Measurements from ENCODE around the gene EVA1A.
"Not testable (repeated sequence)": the region's sequence is repeated elsewhere in the genome, so short reads cannot be mapped to it uniquely, and the experiment has no call there.

EVA1A gene

DNA sequence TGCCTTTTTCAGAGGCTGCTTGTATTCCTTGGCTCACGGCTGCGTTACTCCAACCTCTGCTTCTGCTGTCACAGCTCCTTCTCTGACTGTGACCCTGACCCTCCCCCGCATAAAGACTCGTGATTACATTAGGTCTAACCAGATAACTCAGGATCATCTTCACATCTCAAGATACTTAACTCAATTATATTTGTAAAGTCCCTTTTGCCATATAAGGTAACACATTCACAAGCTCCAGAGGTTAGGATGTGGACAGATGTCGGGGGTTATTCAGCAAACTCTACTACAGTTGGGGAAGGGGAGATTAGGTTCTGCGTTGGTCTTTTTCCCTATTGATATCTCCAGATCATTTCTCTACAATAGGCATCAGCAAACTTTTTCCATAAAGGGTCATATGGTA, 76.9 kb downstream of the EVA1A start:
- DNase-seq (ENCODE audit: low read depth) = no peak

DNA sequence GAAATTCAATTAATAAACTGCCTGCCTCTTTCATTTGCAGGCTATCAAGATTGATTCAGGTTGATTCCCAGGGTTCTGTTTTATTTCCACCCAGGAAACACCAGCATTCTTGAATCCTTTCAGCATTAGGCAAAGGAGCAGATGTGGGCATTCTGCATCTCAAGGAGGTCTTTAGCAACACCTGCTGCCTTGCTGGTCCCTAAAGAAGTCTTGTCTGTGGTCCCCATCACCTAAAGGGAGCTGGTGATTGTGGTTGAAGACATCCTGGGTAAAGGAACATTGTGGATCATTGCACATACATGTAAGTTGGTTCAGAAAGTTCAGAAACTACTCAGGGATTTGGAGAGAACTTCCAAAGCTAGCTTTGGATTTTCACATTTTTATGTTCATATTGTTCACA, 78.3 kb downstream of the EVA1A start:
- no peak for DNase-seq (ENCODE audit: low read depth)

DNA sequence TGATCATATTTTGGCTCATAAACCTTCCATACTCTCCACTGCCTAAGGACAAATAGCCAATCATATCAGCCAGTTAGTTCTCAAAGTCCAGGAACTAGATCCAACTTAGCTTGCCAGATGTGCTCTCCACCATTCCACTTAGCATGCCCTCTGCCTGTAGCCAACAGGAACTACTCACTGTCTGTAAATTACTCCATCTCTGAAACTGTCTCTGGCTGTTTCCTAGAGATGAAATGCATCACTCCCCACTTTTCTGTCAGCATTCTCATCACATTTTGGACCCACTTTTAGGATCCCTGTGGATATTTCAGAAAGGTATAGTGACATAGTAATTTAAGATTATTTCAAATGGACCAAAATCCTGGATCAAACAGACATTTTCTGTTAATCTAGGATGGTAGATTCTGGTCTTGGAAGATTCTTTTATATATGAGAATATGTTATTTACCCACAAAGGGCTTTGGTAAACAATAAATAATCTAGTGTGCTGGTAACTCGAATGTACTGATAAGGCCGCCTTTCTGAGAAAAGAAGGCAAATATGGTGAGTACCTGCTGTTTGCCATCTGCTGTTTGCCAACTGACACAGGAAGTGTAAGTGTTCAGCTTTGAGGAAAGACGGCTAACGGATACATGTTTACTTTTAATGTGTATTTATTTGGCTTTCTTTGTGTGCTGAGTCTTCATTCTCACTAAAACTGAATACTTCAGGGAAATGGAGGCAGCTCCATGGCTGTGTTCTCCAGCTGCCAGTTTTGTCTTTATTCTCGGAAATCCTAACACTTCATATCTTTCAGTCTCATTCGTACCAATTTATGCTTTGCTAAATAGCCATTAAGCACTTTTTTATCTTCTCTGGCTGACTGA, 79.5 kb downstream of the EVA1A start:
- no peak for DNase-seq (ENCODE audit: low read depth)

DNA sequence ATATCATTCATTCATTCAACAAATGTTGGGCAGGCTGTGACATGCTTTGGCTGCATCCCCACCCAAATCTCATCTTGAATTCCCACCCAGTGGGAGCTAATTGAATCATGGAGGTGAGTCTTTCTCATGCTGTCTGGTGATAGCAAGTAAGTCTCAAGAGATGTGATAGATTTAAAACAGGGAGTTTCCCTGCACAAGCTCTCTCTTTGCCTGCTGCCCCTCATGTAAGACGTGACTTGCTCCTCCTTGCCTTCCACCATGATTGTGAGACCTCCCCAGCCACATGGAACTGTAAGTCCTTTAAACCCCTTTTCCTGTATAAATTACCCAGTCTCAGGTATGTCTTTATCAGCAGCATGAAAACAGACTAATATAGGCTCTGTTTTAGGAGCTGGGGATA, 83.0 kb downstream of the EVA1A start:
- not testable (repeated sequence) for DNase-seq (ENCODE audit: low read depth)

DNA sequence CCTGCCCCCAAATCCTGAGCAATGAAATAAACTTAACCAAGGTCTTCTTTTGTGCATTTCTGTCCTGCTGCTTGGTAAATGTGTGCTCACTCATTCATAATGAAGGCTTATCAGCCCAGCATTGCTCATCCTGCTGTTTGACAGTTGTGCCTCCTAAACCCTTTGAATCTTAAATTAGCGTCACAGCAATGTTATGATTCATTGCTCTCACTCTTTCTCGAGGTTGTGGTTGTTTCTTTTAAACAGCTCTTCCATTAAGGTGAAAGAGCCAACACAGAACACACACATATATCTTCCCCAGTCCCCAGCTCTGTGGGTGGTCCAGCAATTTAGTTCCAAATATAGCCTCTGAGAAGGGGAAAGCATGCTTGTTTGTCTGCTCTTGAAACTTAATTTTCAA, 84.0 kb downstream of the EVA1A start:
- DNase-seq (ENCODE audit: low read depth) = no peak

DNA sequence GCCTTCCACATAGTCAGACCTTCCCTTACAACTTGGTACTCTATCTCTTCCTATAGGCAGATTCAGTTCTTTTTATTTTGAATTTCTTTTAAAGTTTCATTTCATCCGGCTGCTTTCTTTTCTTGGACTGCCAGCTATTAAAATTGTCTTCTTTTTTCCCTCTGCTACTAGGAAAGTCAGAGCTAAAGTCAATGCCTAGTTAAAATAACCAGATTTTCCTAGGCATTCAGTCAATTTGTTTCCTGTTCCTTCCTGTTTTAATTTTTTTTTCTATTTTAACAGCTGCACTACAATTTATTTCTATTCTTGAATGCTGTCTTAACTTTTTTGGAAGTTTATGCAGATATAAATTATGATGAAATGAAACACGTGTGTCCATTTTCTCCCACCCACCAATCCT, 84.8 kb downstream of the EVA1A start:
- DNase-seq (ENCODE audit: low read depth) = no peak

DNA sequence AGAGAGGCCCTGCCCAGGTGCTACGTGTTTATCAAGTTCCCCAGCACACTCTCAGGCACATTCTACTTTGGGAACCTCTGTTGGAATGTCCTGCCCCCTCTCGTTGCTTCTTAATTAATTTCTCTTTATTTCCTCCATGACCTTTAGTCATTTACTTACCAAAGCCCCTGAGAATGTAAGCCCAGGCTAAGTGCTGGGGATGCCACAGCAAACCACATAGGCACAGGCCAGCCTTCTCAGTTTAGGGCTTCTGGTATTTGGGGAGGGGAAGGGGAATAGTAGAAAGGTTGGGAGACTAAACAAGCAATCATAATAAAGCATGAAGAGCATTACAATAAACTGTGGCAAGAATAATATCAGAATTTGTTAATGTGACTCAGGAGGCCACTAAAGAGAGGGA, 85.7 kb downstream of the EVA1A start:
- DNase-seq (ENCODE audit: low read depth) = no peak

DNA sequence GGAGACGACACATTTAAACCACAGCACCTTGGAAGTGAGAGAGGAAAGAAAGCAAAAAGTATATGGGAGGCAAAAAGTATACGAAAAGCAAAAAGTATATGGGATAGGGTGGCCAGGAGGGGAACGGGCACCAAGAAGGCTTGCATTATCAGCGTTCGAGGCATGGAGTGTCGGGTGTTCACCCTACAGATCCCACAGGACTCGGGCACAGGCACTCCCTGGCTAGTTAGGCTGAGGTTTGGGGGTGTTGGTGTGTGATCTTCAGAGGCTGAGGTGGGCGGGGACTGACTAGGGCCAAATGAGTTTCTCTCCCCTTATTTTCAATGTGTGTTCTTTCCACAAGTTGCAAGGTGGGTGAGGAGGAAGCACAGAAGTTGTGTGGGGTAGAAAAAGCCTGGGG, 86.6 kb downstream of the EVA1A start:
- no peak for DNase-seq (ENCODE audit: low read depth)

DNA sequence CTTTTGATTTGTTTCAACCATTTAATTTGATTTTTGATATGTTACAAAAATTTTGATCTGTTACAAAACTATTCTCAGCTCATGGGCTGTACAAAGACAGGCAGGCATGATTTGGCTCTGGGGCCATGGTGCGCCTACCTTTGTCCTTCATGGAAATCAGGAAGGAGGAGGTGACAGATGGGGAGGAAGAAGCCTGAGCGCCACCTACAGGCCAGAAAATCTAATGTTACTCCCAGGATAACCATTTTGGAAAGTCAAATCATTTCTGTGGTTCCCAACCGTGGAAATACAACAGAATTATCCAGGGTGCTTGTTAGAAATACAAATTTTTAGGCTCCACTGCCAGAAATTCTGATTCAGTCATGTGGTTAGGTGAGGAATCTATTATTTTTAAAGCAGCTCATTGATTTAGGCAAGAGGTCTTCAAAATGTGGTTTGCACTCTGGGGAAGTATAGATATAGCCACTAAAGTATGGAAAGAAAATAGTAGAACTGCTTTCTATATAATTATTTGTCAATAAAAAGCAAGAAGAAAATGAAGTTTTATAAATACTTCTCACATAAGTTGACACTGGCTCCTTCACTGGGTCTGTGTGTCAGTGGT, 93.9 kb downstream of the EVA1A start:
- no peak for DNase-seq (ENCODE audit: low read depth)

DNA sequence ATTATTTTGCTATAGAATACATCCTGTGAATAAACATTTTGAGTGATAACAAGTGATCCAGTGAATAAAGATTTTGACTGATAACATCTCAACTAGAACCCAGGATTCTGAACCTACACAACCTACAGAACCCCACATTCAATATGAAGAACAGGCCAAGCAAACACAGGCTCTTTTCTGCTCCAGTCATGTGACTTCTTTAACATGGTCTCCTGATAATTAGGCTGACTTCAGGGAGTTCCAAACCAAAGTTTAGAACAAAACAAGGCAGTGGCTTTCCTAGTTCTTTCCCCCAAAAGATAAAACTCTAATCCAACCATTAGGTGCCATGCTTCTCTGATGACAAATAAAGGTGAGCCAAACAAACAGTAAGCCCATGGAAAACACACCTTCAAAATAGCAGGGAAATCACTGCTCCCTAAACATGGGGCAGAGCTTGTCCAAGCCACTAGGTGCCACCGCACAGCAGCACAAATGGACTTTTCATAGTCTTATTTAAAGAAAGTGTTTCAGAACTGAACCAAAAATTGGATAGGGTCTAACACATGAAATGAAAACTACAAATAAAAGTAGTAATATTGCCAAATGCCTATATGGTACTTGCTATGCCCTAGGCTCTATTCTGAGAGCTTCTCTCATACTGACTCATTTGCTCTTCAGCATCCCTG, 95.3 kb downstream of the EVA1A start:
- DNase-seq (ENCODE audit: low read depth) = no peak

DNA sequence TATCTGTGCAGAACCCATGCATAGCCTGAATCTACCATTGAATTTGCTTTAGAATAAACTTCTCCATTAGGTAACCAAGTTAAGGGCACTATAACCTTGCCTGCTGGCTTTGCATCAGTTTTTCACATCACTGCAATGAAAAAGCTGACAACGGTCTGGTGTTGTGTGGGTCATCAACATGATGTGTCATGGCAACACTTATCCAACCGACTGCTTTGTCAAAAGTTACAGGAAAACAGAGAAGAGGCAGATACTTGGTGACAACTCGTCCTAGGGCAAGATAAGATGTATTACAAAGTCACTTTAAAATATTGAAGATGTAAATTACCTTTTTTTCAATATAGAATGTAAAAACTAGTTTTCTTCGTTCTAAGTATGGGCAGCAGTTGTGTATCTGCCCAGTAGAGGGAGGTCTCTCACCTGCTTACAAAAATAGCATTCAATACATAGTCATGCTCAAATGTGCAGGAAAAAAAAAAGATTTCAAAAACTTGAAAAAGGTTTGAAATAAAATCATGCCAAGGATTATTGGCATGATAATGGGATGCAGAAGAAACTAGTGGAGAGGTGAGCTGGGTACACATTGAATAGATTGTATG, 96.3 kb downstream of the EVA1A start:
- DNase-seq (ENCODE audit: low read depth) = no peak

DNA sequence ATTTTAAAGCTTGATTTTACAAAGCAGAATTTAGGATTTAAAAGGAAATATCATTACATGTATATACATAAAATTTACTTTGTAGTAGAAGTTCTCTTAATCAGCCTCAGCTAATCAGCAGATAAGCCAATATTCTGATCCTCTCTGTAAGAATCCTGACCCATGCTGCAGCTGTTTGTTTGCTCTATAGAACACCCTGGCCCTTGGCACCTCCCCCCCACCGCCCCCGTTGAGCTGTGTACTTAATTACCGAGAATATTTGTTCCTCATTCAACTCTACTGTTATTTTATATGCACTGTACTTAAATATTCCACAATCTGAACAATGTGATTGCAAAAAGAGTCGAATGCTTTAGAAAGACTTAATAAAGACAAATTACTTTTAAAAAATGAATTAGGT, 98.0 kb downstream of the EVA1A start:
- DNase-seq (ENCODE audit: low read depth) = no peak

DNA sequence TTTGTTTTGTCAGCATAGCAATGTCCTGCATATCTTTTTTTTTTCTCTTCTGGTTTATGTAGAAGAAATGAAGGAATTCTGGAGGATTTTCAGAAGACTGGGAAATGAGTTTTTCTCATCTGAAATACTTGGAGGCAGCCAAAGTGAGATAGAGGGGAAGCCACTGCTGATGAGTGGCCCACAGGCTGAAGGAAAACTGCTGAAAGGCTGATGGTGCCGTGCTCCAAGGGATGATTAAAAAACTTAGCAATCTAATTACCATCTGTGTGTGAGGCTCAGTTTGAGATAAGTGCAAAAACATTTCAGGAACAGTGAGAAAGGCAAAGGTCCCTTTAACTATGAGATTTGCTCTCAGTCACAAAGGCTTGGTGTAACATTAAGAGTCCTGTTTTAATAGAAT, 98.5 kb downstream of the EVA1A start:
- no peak for DNase-seq (ENCODE audit: low read depth)

DNA sequence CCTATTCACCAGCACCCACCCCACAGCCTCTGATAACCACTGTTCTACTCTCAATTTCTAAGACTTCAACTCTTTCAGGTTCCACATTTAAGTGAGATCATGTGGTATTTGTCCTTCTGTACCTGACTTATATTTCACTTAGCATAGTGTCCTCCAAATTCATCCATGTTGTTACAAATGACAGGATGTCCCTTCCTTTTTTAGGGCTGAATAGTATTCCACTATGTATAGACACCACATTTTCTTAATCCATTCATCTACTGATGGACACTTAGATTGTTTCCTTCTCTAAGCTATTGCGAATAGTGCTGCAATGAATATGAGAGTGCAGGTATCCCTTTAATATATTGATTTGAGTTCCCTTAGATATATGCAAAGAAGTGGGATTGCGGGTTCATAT, 100.1 kb downstream of the EVA1A start:
- DNase-seq (ENCODE audit: low read depth) = no peak

DNA sequence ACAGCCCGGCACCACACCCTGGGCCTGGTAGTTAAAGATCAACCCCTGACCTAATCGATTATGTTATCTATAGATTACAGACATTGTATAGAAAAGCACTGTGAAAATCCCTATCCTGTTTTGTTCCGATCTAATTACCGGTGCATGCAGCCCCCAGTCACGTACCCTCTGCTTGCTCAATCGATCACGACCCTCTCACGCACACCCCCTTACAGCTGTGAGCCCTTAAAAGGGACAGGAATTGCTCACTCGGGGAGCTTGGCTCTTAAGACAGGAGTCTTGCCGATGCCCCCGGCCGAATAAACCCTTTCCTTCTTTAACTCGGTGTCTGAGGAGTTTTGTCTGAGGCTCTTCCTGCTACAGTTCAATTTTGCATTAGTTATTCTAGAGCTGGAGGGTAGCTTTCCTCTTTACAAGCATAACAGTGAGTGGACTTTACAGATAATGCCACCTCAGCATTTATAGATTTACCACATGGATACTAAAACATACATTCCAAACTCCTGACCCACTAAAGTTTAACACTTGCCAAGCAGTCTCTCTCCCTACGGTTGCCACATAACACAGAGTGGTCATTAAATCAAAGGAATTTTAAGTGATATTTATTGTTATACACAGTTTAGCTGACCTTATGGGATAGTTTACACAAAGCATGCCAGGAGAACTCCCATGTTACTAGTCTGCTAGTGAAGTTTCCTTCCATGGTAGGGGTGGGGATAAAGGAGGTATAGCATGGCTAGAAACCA, 101.0 kb downstream of the EVA1A start:
- no peak for DNase-seq (ENCODE audit: low read depth)

DNA sequence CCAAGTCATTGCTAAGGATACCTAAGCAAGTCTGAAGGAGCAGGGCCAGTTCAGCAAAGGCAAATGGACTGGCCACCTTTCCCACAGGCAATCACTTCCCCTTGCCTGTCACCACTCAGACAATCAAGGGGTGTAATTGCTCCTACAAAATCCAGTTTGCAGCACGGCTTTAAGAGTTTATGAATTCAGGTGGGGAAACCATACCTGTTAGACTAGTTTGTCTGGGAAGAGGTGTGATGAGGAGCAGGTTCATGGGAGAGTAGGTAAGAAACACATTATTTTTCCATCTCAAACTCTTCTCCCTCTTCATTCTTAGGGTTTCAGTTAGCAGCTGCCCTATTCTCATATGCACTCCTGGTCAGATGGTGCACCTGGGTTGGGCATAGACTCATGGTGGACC, 102.5 kb downstream of the EVA1A start:
- no peak for DNase-seq (ENCODE audit: low read depth)

DNA sequence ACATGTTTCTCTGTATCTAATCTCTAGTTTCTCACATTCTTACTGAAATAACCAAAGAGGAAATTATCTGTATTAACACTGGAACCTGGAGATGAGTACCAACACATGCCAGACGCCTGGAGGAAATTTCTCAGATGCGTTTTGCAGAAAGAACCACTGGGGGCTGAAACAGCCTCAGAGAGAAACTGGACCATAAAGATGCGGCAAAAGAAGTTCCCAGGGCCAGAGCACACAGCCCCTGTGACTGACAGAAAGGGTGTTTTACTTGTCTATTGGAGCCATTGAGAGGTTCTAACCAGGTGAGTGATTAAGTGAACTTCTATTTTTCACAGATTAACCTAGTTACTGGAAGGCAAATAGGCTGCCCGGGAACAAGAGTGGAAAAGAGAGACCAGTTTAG, 103.9 kb downstream of the EVA1A start:
- DNase-seq (ENCODE audit: low read depth) = no peak

DNA sequence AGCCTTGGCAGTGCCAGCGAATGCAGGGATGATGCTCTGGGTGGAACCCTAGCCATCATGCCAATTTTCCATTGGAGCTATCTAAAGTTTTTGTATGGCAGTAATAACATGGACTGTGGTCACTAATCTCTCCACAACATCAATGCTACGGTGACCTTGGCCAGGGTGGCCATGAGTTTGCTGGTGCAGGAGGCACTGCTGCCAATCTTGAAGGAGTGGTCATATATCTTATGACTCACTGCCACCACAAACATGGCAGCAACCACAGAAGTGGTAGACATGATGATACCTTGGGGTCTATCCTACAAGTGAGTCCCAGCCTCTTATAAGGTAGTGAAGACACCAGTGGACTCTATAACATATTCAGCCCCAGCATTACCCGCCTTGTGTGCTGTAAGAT, 104.6 kb downstream of the EVA1A start:
- DNase-seq (ENCODE audit: low read depth) = no peak

DNA sequence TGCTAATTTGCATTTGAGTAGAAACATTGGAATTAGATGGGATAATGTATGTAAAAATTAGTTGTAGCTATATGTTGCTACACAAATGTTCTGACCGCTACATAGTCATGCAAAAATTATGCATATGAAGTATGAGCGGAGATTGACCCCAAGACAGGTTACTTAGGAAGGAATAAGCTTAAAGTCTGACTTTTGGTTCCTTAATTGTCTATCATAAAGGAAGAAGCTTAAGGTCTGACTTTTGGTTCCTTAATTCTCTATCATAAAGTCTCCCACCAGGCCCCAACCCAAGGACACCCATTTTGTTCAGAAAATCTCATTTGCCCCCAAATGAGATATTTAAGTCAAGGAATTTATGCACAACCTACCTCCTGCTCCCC, 106.5 kb downstream of the EVA1A start:
- no peak for DNase-seq (ENCODE audit: low read depth)

DNA sequence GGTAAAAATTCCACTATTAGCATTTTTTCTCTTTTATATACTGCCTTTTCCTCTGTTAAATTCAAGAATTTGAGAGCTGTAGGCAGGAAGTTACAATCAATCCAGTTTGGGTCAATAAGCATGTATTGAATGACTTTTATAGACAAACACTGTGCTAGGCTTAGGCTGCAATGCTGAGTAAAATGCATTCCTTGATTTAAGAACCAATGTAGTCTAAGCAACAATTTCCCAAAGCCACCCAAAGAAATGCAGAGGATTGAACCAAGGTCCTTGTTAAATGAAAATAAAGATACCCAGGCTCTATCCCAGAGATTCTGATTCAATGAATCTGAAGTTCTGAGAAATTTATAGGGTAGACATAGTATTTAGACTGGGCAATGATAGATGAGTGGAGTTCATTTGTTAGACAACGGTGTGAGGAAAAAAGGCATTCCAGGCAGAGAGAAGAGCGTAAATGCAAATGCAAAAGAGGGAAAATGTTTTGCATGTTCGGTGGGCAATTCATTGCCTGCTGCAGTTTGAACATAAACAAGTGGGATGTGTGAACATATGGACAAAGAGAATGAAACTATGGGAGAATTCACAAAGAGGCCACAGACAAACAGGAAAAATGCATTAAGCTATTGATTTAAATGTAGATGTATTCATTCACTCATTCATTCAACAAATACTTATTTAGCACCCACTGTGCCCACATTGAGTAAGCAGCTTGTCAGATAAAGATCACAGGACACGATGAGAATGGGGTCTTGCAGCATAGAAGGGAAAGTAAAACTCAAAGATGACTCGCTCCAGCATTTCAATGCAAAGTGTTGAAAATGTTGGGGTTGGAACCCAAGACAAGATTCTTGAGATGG, 107.1 kb downstream of the EVA1A start:
- DNase-seq (ENCODE audit: low read depth) = no peak

DNA sequence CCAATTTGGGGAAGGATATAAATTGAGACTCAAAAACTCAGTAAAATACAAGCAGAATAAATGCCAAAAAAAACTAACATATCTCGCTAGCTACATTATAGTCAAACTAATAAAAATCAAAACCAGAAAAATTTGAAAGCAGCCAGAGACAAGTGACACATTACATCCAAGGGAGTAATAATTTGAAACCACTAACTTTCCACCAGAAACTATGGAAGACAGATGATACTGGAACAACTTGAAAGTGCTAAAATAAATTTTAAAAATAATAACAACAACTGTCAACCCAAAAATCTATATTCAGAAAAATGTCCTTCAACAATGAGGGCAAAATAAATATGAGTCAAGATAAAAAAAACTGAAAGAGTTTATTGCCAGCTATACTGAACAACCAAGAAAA, 110.7 kb downstream of the EVA1A start:
- DNase-seq (ENCODE audit: low read depth) = no peak
